Muscle layer of duodenum (tissue), 2 donors: ENCODE data around the gene INPP5A.

Source experiments
- H3K27ac ChIP-seq: one replicate; pipeline ENCODE4 v1.7.0; 2013; ENCODE audit warnings: mild to moderate bottlenecking, low read length
- H3K27me3 ChIP-seq: one replicate; pipeline ENCODE4 v1.7.0; 2013; ENCODE audit warnings: low read depth, mild to moderate bottlenecking, control low read depth, low read length
- H3K36me3 ChIP-seq, 2 donors: one replicate each; pipeline ENCODE4 v1.7.0; 2013; ENCODE audit warnings: low read length in 2 of 2, control low read depth in 1 of 2, mild to moderate bottlenecking in 1 of 2; ENCODE audit not compliant: insufficient read depth in 2 of 2, control insufficient read depth in 1 of 2
- H3K4me1 ChIP-seq, 2 donors: one replicate each; pipeline ENCODE4 v1.7.0; 2013; ENCODE audit warnings: low read length in 2 of 2, mild to moderate bottlenecking in 2 of 2, control low read depth in 1 of 2, moderate library complexity in 1 of 2; ENCODE audit not compliant: insufficient read depth in 2 of 2, control insufficient read depth in 1 of 2
- H3K4me3 ChIP-seq, 2 donors: one replicate each; pipeline ENCODE4 v1.7.0; 2013; ENCODE audit warnings: low read length in 2 of 2, low read depth in 1 of 2, mild to moderate bottlenecking in 1 of 2
- H3K9me3 ChIP-seq, 2 donors: one replicate each; pipeline ENCODE4 v1.7.0; 2013; ENCODE audit warnings: low read length in 2 of 2, control low read depth in 1 of 2, mild to moderate bottlenecking in 1 of 2; ENCODE audit not compliant: control insufficient read depth in 1 of 2
- donor health status: healthy.

The INPP5A gene

DNA sequence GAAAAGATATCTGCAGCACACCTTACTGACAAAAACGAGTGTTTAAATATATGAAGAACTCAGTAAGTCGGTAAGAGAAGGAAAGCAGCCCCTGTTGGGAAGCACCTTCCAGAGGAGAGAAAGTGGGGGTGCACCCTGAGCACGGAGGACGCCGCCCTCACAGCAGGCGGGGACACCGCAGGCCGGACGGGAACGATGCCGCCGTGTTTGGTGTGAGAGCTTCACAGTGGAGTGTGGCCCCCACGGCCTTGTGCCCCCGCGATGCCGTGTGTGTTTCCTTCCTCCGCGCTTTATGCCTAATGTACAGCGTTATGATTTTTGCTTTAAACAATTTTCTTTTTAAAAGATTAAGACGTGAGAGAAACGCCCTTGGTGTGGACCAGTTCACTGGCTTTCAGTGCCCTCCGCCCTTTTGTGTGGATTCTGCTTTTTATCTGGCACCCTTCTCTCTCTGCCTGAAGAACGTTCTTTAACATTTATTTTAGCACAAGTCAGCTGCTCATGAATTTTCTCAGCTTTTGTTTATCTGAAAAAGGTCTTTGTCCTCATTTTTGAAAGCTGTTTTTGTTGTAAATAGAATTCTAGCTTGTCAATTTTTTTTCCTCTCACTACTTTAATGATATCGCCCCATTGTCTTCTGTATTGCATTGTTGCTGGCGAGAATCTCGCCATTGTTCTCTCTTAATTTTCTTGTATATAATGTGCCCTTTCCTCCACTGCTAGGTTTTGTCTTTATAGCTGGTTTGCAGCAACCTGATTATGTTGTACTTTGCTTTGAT, 110.7 kb downstream of the INPP5A start:
- Histone ChIP-seq H3K27ac (no peak overlapping the region), H3K4me1 (peaks cover 0 to 5% of the 10 kb centered on the region in 2 donors), H3K4me3 (no peak overlapping the region), H3K9me3 (no peaks in the 10 kb centered on the region), H3K36me3 (peaks cover 7 to 32% of the 10 kb centered on the region in 2 donors), H3K27me3 (no peaks in the 10 kb centered on the region)

DNA sequence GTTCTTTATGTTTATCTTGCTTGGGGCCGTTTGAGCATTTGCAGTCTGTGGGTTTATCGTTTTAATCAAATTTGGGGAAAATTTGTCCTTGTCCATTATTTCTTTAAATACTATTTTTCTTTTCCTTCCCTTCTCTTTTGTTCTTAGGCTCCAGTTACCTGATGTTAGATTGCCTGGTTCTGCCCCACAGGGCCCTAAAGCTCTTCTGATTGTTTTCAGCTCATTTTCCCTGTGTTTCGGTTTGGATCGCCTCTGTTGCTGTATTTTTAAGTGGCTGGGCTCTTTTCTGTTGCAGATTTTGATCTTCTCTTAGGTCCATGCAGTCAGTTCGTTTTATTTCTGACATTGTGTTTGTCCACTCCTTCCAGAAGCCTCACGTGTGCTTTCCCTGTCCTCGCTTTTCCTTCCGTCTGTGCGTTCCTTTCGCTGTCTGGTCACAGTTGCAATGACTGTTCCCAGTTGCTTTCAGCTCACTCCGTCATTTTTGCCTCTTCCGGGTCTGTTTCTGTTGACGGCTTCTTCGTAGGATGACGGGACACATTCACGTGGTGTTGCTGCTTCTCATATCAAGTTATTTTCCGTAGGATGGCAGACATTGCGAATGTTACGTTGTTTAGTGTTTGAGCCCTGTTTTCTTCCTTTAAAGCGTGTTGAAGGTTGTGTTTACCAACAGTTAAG, 111.4 kb downstream of the INPP5A start:
- H3K36me3 ChIP-seq: peaks cover 7 to 38% of the 10 kb centered on the region in 2 donors
- H3K4me1 ChIP-seq: peaks cover 0 to 5% of the 10 kb centered on the region in 2 donors
- no peaks in the 10 kb centered on the region for H3K27me3 ChIP-seq
- H3K4me3 ChIP-seq: no peak overlapping the region
- no peaks in the 10 kb centered on the region for H3K9me3 ChIP-seq
- H3K27ac ChIP-seq: no peak overlapping the region

DNA sequence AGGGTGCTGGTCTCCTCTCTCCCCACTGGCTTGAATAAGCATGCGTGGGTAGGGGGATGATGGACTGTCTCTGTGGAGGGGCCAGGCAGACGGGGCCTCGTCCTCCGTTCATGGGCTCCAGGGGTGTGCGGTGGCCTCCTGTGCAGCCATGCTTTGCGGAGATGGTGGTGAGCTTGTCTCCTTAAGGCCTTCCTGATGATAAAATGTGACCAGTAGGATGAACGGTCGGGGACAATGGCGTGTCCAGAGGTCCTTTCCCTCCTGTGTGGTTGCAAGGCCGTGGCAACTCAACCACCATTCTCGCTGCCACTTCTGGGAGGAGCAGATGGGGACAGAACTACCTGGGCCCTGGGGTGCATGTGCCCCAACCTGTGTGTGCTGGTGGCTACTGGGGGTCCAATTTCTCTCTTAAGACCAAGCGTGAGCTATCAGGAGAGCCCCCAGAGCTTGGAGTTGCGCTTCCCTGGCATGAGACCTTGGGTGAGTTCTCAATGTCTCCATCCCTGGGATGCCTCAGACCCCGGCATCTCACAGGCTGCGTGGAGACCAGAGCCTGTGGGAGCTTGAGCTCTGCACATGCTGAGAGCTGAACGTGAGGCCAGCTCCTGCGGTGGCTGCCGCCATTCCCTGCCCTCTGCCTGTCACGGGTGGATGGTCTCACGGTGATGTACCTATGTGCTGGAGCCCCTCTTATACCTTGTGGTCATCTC, 112.2 kb downstream of the INPP5A start:
- H3K9me3 ChIP-seq: no peaks in the 10 kb centered on the region
- H3K36me3 ChIP-seq: peaks cover 7 to 41% of the 10 kb centered on the region in 2 donors
- no peak overlapping the region for H3K4me3 ChIP-seq
- peaks cover 0 to 4% of the 10 kb centered on the region in 2 donors for H3K4me1 ChIP-seq
- H3K27ac ChIP-seq: no peak overlapping the region
- H3K27me3 ChIP-seq: no peaks in the 10 kb centered on the region

DNA sequence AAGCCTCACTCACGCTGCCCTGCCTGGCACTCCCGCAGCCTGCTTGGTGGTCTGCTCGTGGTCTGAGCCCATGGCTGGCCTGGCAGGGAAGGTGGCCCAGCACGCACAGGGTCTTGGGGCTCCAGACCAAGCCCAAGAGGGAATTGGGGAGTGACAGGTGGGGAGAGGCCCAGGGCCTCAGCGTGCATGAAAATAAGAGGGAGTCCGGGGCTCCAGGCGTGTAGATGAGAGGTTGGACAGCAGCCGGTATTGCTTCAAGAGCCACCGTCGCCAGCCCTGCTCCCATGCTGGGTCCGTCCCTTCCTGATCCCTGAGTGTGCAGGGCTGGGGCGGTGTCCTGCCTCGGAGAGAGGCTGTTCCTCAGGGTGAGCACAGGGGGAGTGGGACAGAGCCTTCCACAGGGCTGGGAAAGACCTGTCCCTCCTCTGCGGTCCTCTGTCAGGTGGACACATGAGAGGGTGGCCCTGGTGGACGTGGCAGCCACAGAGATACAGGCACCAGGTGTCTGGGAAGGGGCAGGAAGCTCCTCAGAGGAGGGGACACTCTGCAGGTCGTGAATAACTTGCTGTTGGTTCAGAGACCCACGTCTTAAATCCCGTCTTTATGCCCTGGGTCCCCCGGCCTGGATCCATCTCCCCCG, 113.1 kb downstream of the INPP5A start:
- Histone ChIP-seq H3K27ac (no peak overlapping the region), H3K27me3 (no peaks in the 10 kb centered on the region), H3K4me3 (no peak overlapping the region), H3K4me1 (peaks cover 0 to 8% of the 10 kb centered on the region in 2 donors), H3K36me3 (peaks cover 7 to 44% of the 10 kb centered on the region in 2 donors), H3K9me3 (no peaks in the 10 kb centered on the region)

DNA sequence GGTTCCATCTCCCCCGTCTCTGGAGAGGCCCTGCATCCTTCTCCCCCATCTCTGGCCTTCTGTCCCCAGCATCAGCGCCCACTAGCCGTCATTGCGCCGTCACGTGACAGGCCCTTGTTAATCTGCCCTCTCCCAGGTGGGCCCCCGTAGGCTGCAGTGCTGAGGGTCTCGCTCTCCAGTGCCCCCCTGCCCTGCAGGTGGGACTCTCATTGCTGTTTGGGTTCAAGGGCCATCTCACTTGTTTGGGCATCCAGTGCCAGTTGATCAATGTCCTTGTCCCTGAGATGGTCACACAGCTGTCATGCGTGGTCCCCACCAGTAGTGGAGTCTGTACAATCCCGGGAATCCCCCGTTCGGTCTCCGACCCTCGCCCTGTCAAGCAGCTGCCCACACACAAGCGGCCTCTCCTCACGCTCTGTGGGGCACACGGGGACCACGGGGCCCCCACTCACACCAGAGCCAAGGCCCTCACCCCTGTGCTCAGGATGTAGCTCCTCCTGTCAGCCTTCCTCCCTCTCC, 114.0 kb downstream of the INPP5A start:
- no peaks in the 10 kb centered on the region for H3K9me3 ChIP-seq
- H3K27me3 ChIP-seq: no peaks in the 10 kb centered on the region
- H3K36me3 ChIP-seq: peaks cover 7 to 42% of the 10 kb centered on the region in 2 donors
- no peak overlapping the region for H3K4me3 ChIP-seq
- no peak overlapping the region for H3K27ac ChIP-seq
- H3K4me1 ChIP-seq: peaks cover 0 to 8% of the 10 kb centered on the region in 2 donors

DNA sequence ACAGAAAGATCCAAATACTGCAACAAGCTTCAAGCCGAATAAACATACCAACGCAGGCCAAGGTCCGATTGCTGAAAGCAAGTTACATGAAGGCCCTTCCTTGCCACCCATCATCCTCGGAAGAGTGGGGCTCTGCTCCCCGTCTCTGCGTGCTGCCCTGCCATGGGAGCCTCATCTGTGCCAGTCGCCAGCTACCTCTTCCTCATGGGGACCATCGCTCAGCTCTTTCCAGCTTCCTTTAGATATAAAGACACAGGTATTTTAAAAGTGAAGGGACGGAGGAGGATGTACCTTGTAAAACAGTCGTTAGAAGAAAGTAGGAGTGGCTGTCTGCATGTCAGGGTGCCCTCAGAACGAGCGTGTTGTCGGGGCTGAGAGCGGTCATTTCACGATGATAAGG, 114.9 kb downstream of the INPP5A start:
- Histone ChIP-seq H3K27ac (no peak overlapping the region), H3K27me3 (no peaks in the 10 kb centered on the region), H3K9me3 (no peaks in the 10 kb centered on the region), H3K4me1 (peaks cover 0 to 8% of the 10 kb centered on the region in 2 donors), H3K36me3 (peaks cover 7 to 47% of the 10 kb centered on the region in 2 donors), H3K4me3 (no peak overlapping the region)

DNA sequence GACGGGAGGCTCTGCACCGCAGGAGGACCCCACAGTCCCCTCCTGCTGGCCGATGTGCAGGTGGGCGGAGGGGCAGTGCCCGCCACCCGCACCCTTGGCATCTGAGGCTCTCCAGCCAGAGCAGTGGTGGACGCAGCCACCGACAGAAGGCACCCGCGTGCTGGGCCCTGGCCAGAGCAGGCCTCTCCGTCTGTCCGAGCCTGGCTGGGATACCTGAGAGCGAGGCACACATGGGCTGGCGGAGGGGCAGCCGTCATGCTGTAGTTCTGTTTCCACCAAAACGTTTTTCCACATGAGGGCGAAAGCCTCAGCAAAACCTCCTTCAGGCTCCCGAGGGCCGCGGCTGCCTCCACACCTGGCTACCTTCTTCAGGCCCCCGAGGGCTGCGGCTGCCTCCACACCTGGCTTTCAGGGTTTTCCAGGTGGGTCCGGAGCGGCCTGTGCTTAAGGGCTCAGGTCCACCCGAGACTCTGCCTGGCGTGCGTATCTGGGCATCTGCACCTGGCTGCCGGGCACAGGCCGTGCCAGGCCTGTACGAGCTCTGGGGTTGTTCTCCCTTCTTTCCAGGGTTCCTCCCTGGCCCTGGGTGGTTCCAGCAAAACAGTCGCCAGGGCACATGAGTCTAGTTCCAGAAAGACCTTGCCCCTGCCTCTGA, 115.5 kb downstream of the INPP5A start:
- Histone ChIP-seq H3K36me3 (peaks cover 7 to 45% of the 10 kb centered on the region in 2 donors), H3K4me1 (peaks cover 0 to 8% of the 10 kb centered on the region in 2 donors), H3K27ac (no peak overlapping the region)

DNA sequence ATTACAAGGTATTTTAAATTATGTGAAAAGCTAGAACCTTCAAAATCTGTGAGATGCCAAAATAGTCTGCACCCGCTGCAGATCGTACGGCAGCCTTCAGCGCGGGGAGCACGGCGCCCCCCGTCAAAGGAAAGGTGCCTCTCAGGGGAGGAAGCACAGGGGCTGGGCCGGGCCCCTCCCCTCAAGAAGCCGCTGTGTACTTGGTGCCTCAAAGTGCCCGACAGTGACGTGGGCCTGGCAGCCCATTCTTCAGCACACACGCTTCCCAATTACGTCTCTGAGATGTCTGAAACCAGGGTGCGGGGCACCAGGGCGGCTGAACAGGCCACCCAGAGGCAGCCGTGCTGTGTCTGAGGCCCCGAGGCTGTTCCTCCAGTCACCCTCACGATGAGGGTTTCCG, 116.1 kb downstream of the INPP5A start:
- Histone ChIP-seq H3K27ac (no peak overlapping the region), H3K36me3 (peaks cover 7 to 48% of the 10 kb centered on the region in 2 donors), H3K4me3 (no peak overlapping the region), H3K9me3 (no peaks in the 10 kb centered on the region), H3K27me3 (no peaks in the 10 kb centered on the region), H3K4me1 (peaks cover 0 to 8% of the 10 kb centered on the region in 2 donors)

More for the DNA sequence above, 115.5 kb downstream of the INPP5A start:
- Histone ChIP-seq H3K27me3 (no peaks in the 10 kb centered on the region), H3K4me3 (no peak overlapping the region), H3K9me3 (no peaks in the 10 kb centered on the region)

DNA sequence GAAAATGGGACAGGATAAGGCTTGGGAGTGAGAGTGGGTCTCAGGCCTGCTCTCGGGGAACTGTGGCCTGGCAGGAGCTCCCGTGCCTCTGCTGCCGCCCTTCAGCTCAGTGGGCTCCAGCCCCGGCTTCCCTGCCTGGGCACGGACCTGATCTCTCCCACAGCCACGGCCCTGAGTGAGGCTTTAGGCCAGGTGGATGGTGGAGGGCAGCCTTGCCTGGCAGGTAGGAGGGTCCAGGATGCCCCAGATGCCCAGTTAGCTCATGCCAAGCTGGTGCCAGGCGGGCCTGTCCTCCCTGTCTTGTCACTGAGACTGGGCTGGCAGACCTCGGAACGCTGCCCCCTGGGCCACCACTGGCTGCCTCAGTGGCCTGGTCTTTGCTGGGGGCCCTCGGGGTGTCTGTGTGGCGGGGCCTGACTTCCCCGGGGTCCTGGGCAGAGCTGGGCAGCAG, 116.6 kb downstream of the INPP5A start:
- Histone ChIP-seq H3K4me1 (peaks cover 0 to 8% of the 10 kb centered on the region in 2 donors), H3K27me3 (no peaks in the 10 kb centered on the region), H3K36me3 (peaks cover 7 to 52% of the 10 kb centered on the region in 2 donors), H3K4me3 (no peak overlapping the region), H3K9me3 (no peaks in the 10 kb centered on the region), H3K27ac (no peak overlapping the region)
